Activated CD8-positive, alpha-beta T cell treated with anti-CD3 and anti-CD28 coated beads, Interleukin-2, amount 10 ng/mL, durations not matched to agents 7 days and 5 days (primary cell): Measurements from ENCODE around the gene RFK. TPM values are rescaled to one million over a fixed set of nuclear protein-coding genes. Genes with fewer than 3 reads are reported as not detected.
"Not testable (repeated sequence)": the region's sequence is repeated elsewhere in the genome, so short reads cannot be mapped to it uniquely, and the experiment has no call there.

ENCODE experiments used
- ATAC-seq: fragments of 150-1000 bp; cut with Tn5 transposase; one replicate; pipeline ENCODE4 v1.10.0; 2021; ENCODE audit warnings: moderate library complexity
- CTCF ChIA-PET: fragments of 350-600 bp; sonication (Branson Sonifier 250); formaldehyde crosslinking; loops from one replicate; lab custom pipeline; 2021; ENCODE audit warnings: antibody characterized with exemption; lab: Charles Lee
- POLR2A ChIA-PET: fragments of 350-600 bp; sonication (Branson Sonifier 250); formaldehyde crosslinking; loops from one replicate; lab custom pipeline; 2021; ENCODE audit warnings: antibody characterized with exemption; lab: Charles Lee
- DNase-seq: peaks from one replicate; pipeline ENCODE4 v3.0.0-alpha.2; 2020
- H3K27ac Mint-ChIP-seq: one replicate; pipeline ENCODE4 v1.8.0; 2021; ENCODE audit warnings: mild to moderate bottlenecking, mixed read lengths
- H3K27me3 Mint-ChIP-seq: one replicate; pipeline ENCODE4 v1.8.0; 2021; ENCODE audit warnings: low read depth, mixed read lengths
- H3K36me3 Mint-ChIP-seq: one replicate; pipeline ENCODE4 v1.8.0; 2021; ENCODE audit warnings: low read depth, mixed read lengths
- H3K4me1 Mint-ChIP-seq: one replicate; pipeline ENCODE4 v1.8.0; 2021; ENCODE audit warnings: low read depth, mixed read lengths
- H3K4me3 Mint-ChIP-seq: one replicate; pipeline ENCODE4 v1.8.0; 2021; ENCODE audit warnings: mild to moderate bottlenecking, mixed read lengths
- H3K9me3 Mint-ChIP-seq: one replicate; pipeline ENCODE4 v1.8.0; 2022; ENCODE audit warnings: mixed read lengths; ENCODE audit not compliant: insufficient read depth
- total RNA-seq, 2 experiments: library from RNA; stranded (reverse); gene quantifications; one replicate each; pipeline ENCODE4 v1.2.3, GENCODE V29; 2021

RFK gene
- total RNA-seq, 2 experiments from 2014 or later = 18.2 to 21.5 TPM

DNA sequence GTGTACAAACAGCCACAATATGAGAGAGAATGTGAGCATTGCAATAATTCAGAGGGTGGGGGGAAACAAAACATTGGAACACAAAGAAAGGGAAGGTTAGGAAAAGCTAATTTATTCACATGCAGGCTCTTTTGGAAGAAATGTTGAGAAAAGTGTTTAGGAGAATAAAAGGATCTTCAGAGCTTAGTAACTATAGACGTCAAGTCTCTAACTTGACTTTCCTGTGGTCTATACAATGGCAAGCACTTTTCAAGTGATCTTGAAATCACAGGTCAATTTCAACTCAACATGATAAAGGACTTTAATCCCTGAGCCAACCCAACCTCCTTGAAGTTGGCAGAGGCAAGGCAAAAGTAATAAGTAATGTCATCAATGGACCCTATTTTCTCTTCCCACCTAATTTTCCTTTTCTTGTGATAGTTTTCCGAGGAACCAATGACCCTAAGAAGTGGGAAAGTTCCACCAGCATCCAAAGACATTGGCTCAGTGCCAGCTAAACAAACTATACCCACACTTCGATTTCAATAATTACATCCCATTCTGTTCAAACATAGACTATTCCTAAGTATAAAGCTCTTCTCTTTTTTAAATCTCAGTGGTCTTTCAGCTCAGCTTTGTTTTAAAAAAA, 23.7 kb downstream of the RFK start:
- Mint-ChIP-seq H3K4me3 (no peak overlapping the region), H3K9me3 (no peaks in the 10 kb centered on the region), H3K27me3 (no peaks in the 10 kb centered on the region), H3K36me3 (no peaks in the 10 kb centered on the region), H3K4me1 (no peaks in the 10 kb centered on the region), H3K27ac (no peak overlapping the region)
- POLR2A ChIA-PET = interaction anchor here (0.6 kb wide), 1 partner anchor 70 kb away, joined by 3 read pairs; no protein-coding TSS in a partner anchor
- ATAC-seq (no peak), DNase-seq (no peak)
- CTCF ChIA-PET = interaction anchor here (0.8 to 1.4 kb wide), 2 partner anchors 23 to 334 kb away, joined by 3 read pairs; partner anchors contain the start of gene RFK

DNA sequence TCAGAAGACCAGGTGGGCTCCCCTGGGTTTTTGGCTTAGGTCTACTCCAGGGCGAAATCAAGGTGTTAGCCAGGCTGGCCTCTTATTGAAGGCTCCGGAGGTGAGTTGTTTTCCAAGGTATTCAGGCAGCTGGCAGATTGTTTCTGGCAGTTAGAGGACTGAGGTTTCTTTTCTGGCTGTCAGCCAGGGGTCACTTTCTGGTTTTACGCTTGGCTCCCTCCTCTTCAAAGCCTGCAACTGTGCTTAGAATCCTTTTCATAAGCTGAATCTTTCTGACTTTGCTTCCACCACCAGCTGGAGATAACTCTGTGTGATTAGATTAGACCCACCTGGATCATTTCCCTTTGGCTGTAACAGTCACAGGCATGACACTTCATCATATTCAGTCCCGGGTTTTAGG, 24.6 kb downstream of the RFK start:
- ChIA-PET POLR2A (no interaction called here), CTCF (interaction anchor here (1.4 kb wide), 1 partner anchor 24 kb away, joined by 3 read pairs; the partner anchor contains the start of gene RFK)
- H3K27ac Mint-ChIP-seq = no peak overlapping the region
- H3K27me3 Mint-ChIP-seq = no peaks in the 10 kb centered on the region
- ATAC-seq = no peak
- no peak overlapping the region for H3K4me3 Mint-ChIP-seq
- no peaks in the 10 kb centered on the region for H3K36me3 Mint-ChIP-seq
- no peak for DNase-seq
- no peaks in the 10 kb centered on the region for H3K9me3 Mint-ChIP-seq
- no peaks in the 10 kb centered on the region for H3K4me1 Mint-ChIP-seq

GRCh38 chr9:76366275-76366674, 28.0 kb downstream of the RFK start:
- Mint-ChIP-seq H3K4me3 (no peak overlapping the region), H3K9me3 (no peaks in the 10 kb centered on the region), H3K27ac (no peak overlapping the region), H3K4me1 (no peaks in the 10 kb centered on the region), H3K27me3 (no peaks in the 10 kb centered on the region), H3K36me3 (no peaks in the 10 kb centered on the region)
- DNase-seq (no peak), ATAC-seq (no peak)
- POLR2A ChIA-PET = no interaction called here
- CTCF ChIA-PET = no interaction called here

- DNase-seq (no peak), ATAC-seq (no peak)
- Mint-ChIP-seq H3K4me3 (no peak overlapping the region), H3K36me3 (no peaks in the 10 kb centered on the region), H3K9me3 (no peaks in the 10 kb centered on the region), H3K4me1 (no peaks in the 10 kb centered on the region), H3K27ac (no peak overlapping the region), H3K27me3 (no peaks in the 10 kb centered on the region)
- ChIA-PET POLR2A (no interaction called here), CTCF (no interaction called here)
These were observed 29.2 kb downstream of the RFK start for GRCh38 chr9:76365028-76365427.

- ChIA-PET CTCF (no interaction called here), POLR2A (no interaction called here)
- Mint-ChIP-seq H3K9me3 (no peaks in the 10 kb centered on the region), H3K27ac (no peak overlapping the region), H3K4me3 (no peak overlapping the region), H3K36me3 (no peaks in the 10 kb centered on the region), H3K27me3 (no peaks in the 10 kb centered on the region), H3K4me1 (no peaks in the 10 kb centered on the region)
- no peak for DNase-seq
- ATAC-seq = no peak
These were observed 31.2 kb downstream of the RFK start for GRCh38 chr9:76363032-76363395.

- H3K9me3 Mint-ChIP-seq, CTCF ChIA-PET, ATAC-seq, H3K27ac Mint-ChIP-seq, H3K27me3 Mint-ChIP-seq, H3K4me3 Mint-ChIP-seq, POLR2A ChIA-PET, H3K4me1 Mint-ChIP-seq, DNase-seq, H3K36me3 Mint-ChIP-seq: not testable (repeated sequence)
These were observed 31.7 kb downstream of the RFK start for GRCh38 chr9:76362332-76363031.

DNA sequence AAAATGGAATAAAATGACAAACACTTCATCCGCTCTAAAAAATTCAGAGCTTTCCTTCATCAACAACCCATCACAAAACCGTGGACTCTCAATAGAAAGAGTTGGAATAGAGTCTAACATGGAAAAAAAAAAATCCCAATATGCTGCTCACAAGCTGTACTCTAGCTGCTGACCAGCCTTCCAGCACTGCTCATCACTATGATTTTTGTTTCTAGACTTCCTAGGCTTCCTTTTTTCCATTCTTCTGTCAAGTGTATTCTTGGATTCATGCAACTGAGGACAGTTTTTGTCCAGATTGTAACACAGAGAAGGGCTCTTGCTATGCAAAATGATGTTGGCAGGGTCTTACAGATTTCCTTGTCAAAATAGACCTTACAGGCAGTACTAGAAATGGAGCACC, 34.5 kb downstream of the RFK start:
- DNase-seq (no peak), ATAC-seq (no peak)
- Mint-ChIP-seq H3K27me3 (no peaks in the 10 kb centered on the region), H3K4me1 (no peaks in the 10 kb centered on the region), H3K4me3 (no peak overlapping the region), H3K9me3 (no peaks in the 10 kb centered on the region), H3K36me3 (no peaks in the 10 kb centered on the region), H3K27ac (no peak overlapping the region)
- POLR2A ChIA-PET = no interaction called here
- CTCF ChIA-PET = interaction anchor here (0.6 kb wide), 1 partner anchor 12 kb away, joined by 4 read pairs; no protein-coding TSS in a partner anchor

GRCh38 chr9:76359365-76359764, 34.9 kb downstream of the RFK start:
- Mint-ChIP-seq H3K27me3 (no peaks in the 10 kb centered on the region), H3K4me3 (no peak overlapping the region), H3K9me3 (no peaks in the 10 kb centered on the region), H3K27ac (no peak overlapping the region), H3K4me1 (no peaks in the 10 kb centered on the region), H3K36me3 (no peaks in the 10 kb centered on the region)
- ChIA-PET CTCF (no interaction called here), POLR2A (no interaction called here)
- no peak for ATAC-seq
- no peak for DNase-seq

DNA sequence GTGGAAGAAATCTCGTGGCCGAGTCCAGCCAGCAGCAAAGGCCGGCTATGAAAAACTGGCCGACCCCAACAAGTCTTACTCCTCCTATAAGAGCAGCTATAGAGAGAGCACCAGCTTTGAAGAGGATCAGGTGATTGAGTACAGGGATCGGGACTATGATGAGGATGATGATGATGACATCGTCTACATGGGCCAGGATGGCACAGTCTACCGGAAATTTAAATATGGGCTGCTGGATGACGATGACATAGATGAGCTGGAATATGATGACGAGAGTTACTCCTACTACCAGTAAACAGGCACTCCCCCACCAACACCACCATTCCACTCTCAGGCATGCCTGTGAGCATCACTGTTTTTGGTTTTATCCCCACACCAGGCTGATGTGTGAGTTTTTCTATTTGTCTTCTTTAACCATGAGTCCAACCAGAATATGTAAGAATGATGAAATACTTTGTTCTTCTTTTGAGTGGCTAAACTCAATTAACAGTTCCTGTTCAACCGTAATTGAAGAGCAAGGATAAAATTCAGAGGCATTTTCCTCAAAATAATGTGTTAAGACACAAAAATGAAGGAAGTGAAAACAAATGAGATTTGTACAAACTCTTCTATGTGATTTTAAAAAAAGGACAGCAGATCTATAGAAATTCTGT, 35.5 kb downstream of the RFK start:
- ChIA-PET CTCF (no interaction called here), POLR2A (no interaction called here)
- H3K27ac Mint-ChIP-seq = no peak overlapping the region
- no peaks in the 10 kb centered on the region for H3K4me1 Mint-ChIP-seq
- no peaks in the 10 kb centered on the region for H3K27me3 Mint-ChIP-seq
- DNase-seq = no peak
- ATAC-seq = no peak
- H3K36me3 Mint-ChIP-seq = no peaks in the 10 kb centered on the region
- H3K4me3 Mint-ChIP-seq = no peak overlapping the region
- H3K9me3 Mint-ChIP-seq = no peaks in the 10 kb centered on the region

GRCh38 chr9:76357555-76357954, 36.7 kb downstream of the RFK start:
- Mint-ChIP-seq H3K9me3 (no peaks in the 10 kb centered on the region), H3K4me3 (no peak overlapping the region), H3K27me3 (no peaks in the 10 kb centered on the region), H3K4me1 (no peaks in the 10 kb centered on the region), H3K27ac (no peak overlapping the region), H3K36me3 (no peaks in the 10 kb centered on the region)
- ATAC-seq (no peak), DNase-seq (no peak)
- POLR2A ChIA-PET = no interaction called here
- CTCF ChIA-PET = no interaction called here

GRCh38 chr9:76355886-76356285, 38.3 kb downstream of the RFK start:
- Mint-ChIP-seq H3K36me3 (no peaks in the 10 kb centered on the region), H3K4me3 (no peak overlapping the region), H3K27me3 (no peaks in the 10 kb centered on the region), H3K27ac (no peak overlapping the region), H3K4me1 (no peaks in the 10 kb centered on the region), H3K9me3 (no peaks in the 10 kb centered on the region)
- ATAC-seq = no peak
- POLR2A ChIA-PET = no interaction called here
- DNase-seq = no peak
- CTCF ChIA-PET = no interaction called here

DNA sequence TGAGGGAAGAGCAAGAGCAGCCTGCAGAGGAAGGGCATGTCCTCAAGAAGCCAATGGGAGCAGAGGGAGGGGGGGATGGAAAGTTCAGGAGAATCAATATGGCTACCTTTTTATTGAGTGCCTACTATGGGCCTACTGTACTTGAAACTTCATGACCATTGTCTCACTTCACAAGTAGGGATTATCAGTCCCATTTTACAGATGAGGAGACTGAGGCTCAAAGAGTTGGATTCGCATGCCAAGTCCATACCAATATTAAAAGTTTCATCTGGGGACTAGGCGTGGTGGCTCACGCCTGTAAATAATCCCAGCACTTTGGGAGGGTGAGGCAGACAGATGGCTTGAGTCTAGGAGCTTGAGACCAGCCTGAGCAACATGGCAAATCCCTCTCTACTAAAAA, 40.0 kb downstream of the RFK start:
- Mint-ChIP-seq H3K27me3 (no peaks in the 10 kb centered on the region), H3K27ac (no peak overlapping the region), H3K9me3 (no peaks in the 10 kb centered on the region), H3K4me3 (no peak overlapping the region), H3K4me1 (no peaks in the 10 kb centered on the region), H3K36me3 (no peaks in the 10 kb centered on the region)
- no peak for ATAC-seq
- ChIA-PET CTCF (no interaction called here), POLR2A (no interaction called here)
- DNase-seq = no peak
